Fibroblast of skin of right biceps (primary cell): Measurements from ENCODE around the gene LINC01488.

Experiments
- DNase-seq: peaks from one replicate; pipeline ENCODE4 v3.0.0-alpha.2; 2013

Gene LINC01488

DNA sequence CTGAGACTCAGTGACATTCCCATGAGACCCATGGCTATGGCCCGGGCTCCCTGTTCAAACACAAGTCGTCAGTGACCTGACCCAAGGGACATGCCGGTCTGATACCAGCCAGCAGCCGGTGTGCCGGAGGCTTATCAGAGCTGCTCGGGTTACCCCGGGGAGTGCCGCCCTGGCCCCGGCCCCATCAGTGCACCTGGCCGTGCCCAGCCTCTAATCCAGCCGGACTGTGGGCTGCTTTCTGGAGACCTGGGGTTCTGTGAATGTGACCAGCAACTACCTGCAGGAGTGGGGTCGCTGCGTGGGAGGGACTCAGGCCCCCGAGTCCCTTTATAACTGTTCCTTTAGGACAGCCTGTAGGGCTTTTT lies 52.7 kb downstream of the LINC01488 start:
- DNase-seq = no peak

- DNase-seq = no peak
Observed at GRCh38 chr11:69535908-69536307, 54.4 kb downstream of the LINC01488 start.

DNA sequence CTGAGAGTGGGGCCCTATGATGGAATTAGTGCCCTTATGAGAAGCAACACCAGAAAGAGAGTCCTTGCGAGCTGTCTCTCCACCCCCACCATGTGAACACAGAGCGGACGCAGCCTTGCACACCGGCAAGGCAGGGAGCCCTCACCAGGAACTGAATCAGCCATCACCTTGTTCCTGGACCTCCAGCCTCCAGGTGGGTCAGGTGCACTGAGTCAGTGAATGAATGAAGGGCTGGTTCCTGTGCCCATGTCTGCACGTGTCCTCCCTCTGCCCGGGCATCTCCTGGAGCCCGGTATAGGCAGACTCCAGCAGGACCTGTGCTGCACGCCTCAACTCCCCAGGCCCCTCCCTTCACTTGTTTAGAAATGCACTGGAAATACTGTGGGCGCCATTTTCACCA lies 54.9 kb downstream of the LINC01488 start:
- DNase-seq = no peak

- DNase-seq = no peak
Observed at GRCh38 chr11:69537126-69537525, 55.7 kb downstream of the LINC01488 start.

- DNase-seq = no peak
Observed at GRCh38 chr11:69537855-69538640, 56.6 kb downstream of the LINC01488 start.

DNA sequence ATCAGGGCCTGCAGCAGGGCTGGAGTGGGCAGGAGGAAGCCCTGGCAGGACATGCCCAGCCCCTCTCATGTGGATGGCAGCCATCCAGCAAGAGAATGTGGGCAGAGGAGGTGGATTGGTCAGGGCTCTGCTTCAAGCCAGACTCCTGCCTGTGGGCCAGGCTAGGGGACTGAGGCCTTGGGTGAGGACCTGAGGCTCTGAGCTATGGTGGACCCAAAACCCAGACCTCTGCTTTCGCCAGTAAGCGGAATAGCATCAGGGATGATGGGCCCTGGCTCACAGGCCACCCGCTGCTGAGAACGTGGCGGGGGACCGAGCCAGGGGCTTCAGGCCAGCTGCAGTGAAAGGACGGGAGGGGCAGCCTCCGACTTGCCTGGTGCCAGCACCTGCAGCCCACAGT lies 57.4 kb downstream of the LINC01488 start:
- DNase-seq = no peak

GRCh38 chr11:69539416-69540117 lies 58.1 kb downstream of the LINC01488 start:
- DNase-seq = no peak

GRCh38 chr11:69540118-69541000 lies 58.9 kb downstream of the LINC01488 start:
- no peak for DNase-seq

DNA sequence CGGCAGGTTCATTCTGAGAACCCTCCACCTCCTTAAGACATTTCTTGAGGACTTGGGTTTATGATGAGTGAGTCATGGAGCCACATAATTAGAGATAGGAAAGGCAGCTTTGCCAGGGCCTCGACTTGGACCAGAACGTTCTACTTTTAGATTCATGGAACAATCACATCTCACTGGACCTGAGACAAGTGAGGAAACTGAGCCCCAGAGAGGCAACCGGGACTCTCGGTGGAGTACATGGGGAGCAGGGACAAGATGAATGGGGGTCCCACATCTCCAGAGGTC lies 59.5 kb downstream of the LINC01488 start:
- no peak for DNase-seq

DNA sequence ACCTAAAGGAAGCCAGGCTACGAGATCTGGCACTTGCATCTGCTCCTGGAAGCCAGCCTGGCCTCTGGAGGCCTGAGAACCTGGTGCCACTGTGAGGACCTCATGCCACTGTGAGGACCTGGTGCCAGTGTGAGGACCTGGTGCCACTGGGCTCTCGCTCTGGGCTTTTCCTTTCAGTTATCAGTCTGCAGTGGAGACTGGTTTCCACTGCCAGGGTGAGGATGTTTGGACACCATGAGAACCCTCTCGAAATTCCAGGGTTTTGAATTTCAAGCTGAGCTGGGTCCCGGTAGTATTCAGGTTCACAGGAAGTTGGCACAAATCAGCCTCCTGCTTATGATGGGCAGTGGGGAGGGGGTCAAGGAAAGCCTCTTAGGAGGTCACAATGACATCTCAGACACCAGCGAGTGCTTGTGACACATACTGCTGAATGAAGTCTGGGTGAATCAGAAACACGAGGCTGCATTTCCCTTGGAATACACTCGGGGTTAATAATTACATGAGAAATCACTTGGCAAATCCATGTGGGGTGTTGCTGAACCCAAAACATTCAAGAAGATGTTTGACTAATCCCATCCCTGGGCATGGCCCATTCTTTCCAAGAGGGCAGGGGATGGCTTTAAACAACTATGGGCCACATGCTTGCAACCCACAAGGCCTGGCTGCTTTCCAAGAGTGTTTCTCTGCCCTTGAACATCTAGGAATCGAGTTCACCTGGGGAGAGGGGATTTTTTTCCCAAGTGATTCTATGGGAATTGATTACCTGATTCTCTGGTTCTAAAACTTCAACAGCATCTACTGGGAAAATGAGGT lies 60.2 kb downstream of the LINC01488 start:
- DNase-seq = peak; percentile 43

GRCh38 chr11:69542314-69543168 lies 61.1 kb downstream of the LINC01488 start:
- DNase-seq = peak; percentile 40
